HG02970 (cell line): ENCODE results near the gene CECR2.
"Not testable (repeated sequence)": the region's sequence is repeated elsewhere in the genome, so short reads cannot be mapped to it uniquely, and the experiment has no call there.

ENCODE experiments used
- ATAC-seq: cut with Tn5 transposase; IDR thresholded peaks from one replicate; pipeline ENCODE4 v1.9.1; 2021; ENCODE audit warnings: mild to moderate bottlenecking, moderate library complexity, moderate number of reproducible peaks; ENCODE audit not compliant: unreplicated experiment, low FRiP score

CECR2 gene

GRCh38 chr22:17493419-17493981 lies 124.2 kb downstream of the CECR2 start:
- no peak for ATAC-seq

GRCh38 chr22:17496841-17497240 lies 127.6 kb downstream of the CECR2 start:
- ATAC-seq: no peak

GRCh38 chr22:17501679-17502285 lies 132.5 kb downstream of the CECR2 start:
- ATAC-seq: no peak

GRCh38 chr22:17508110-17508509 lies 138.8 kb downstream of the CECR2 start:
- no peak for ATAC-seq

- ATAC-seq: no peak
Observed at GRCh38 chr22:17512960-17513359, 143.7 kb downstream of the CECR2 start.

- ATAC-seq: no peak
Observed at GRCh38 chr22:17513612-17514011, 144.4 kb downstream of the CECR2 start.

GRCh38 chr22:17514084-17514483 lies 144.8 kb downstream of the CECR2 start:
- ATAC-seq: no peak

- no peak for ATAC-seq
Observed at GRCh38 chr22:17518406-17518805, 149.1 kb downstream of the CECR2 start.

GRCh38 chr22:17521971-17522370 lies 152.7 kb downstream of the CECR2 start:
- ATAC-seq: not testable (repeated sequence)

GRCh38 chr22:17523925-17524324 lies 154.7 kb downstream of the CECR2 start:
- ATAC-seq: no peak

- ATAC-seq: no peak
Observed at GRCh38 chr22:17536269-17536668, 167.0 kb downstream of the CECR2 start.

- no peak for ATAC-seq
Observed at GRCh38 chr22:17537155-17537554, 167.9 kb downstream of the CECR2 start.

GRCh38 chr22:17540481-17540880 lies 171.2 kb downstream of the CECR2 start:
- ATAC-seq: no peak

- no peak for ATAC-seq
Observed at GRCh38 chr22:17541476-17541875, 172.2 kb downstream of the CECR2 start.

- ATAC-seq: no peak
Observed at GRCh38 chr22:17542452-17542851, 173.2 kb downstream of the CECR2 start.

GRCh38 chr22:17548010-17548755 lies 178.9 kb downstream of the CECR2 start:
- ATAC-seq: no peak

GRCh38 chr22:17548756-17549035 lies 179.4 kb downstream of the CECR2 start:
- no peak for ATAC-seq

- no peak for ATAC-seq
Observed at GRCh38 chr22:17549183-17549582, 179.9 kb downstream of the CECR2 start.

- no peak for ATAC-seq
Observed at GRCh38 chr22:17549655-17550054, 180.4 kb downstream of the CECR2 start.

GRCh38 chr22:17552737-17553136 lies 183.5 kb downstream of the CECR2 start:
- ATAC-seq: no peak

GRCh38 chr22:17554814-17555213 lies 185.6 kb downstream of the CECR2 start:
- ATAC-seq: no peak

- no peak for ATAC-seq
Observed at GRCh38 chr22:17559188-17559587, 189.9 kb downstream of the CECR2 start.
